G401.6 (cell line): Measurements from ENCODE around the gene EXOC4.

Experiments
- FAIRE-seq: peaks from 2 replicates; lab custom pipeline; 2012; peaks lifted over from hg19 to GRCh38; lab: Jason Lieb, UNC

The EXOC4 gene

GRCh38 chr7:133676805-133677370 is 424.0 kb downstream of the EXOC4 start:
- FAIRE-seq = no peak

- no peak for FAIRE-seq
Measured at GRCh38 chr7:133678137-133678814, 425.4 kb downstream of the EXOC4 start.

- FAIRE-seq = no peak
Measured at GRCh38 chr7:133679977-133680376, 427.1 kb downstream of the EXOC4 start.

- no peak for FAIRE-seq
Measured at GRCh38 chr7:133681529-133681928, 428.7 kb downstream of the EXOC4 start.

GRCh38 chr7:133682364-133683181 is 429.7 kb downstream of the EXOC4 start:
- FAIRE-seq = no peak

GRCh38 chr7:133683182-133683454 is 430.2 kb downstream of the EXOC4 start:
- FAIRE-seq = no peak

- no peak for FAIRE-seq
Measured at GRCh38 chr7:133688483-133689239, 435.8 kb downstream of the EXOC4 start.

GRCh38 chr7:133690740-133691139 is 437.9 kb downstream of the EXOC4 start:
- no peak for FAIRE-seq

GRCh38 chr7:133691727-133692610 is 439.1 kb downstream of the EXOC4 start:
- FAIRE-seq = no peak

GRCh38 chr7:133693281-133693680 is 440.4 kb downstream of the EXOC4 start:
- no peak for FAIRE-seq

GRCh38 chr7:133696056-133696455 is 443.2 kb downstream of the EXOC4 start:
- FAIRE-seq = no peak

- no peak for FAIRE-seq
Measured at GRCh38 chr7:133697585-133697984, 444.7 kb downstream of the EXOC4 start.

GRCh38 chr7:133698127-133698526 is 445.2 kb downstream of the EXOC4 start:
- no peak for FAIRE-seq

- FAIRE-seq = no peak
Measured at GRCh38 chr7:133699386-133699785, 446.5 kb downstream of the EXOC4 start.

GRCh38 chr7:133702078-133702477 is 449.2 kb downstream of the EXOC4 start:
- FAIRE-seq = no peak

- FAIRE-seq = no peak
Measured at GRCh38 chr7:133702960-133703359, 450.1 kb downstream of the EXOC4 start.

- no peak for FAIRE-seq
Measured at GRCh38 chr7:133703547-133703946, 450.7 kb downstream of the EXOC4 start.

GRCh38 chr7:133704453-133704852 is 451.6 kb downstream of the EXOC4 start:
- FAIRE-seq = no peak

GRCh38 chr7:133705596-133705995 is 452.7 kb downstream of the EXOC4 start:
- FAIRE-seq = no peak

- FAIRE-seq = no peak
Measured at GRCh38 chr7:133706016-133706415, 453.1 kb downstream of the EXOC4 start.

- no peak for FAIRE-seq
Measured at GRCh38 chr7:133709036-133709880, 456.4 kb downstream of the EXOC4 start.
